Smooth muscle cell (in vitro differentiated cells): Measurements from ENCODE around the gene GAK. TPM values are rescaled to one million over a fixed set of nuclear protein-coding genes. Genes with fewer than 3 reads are reported as not detected.

Source experiments
- DNase-seq: peaks from one replicate; lab custom pipeline; 2025; ENCODE audit not compliant: unreplicated experiment; lab: John Stamatoyannopoulos, UW
- H2AFZ ChIP-seq: fragments of 200-600 bp; sonication (generic); 2 replicates; pipeline ENCODE4 v1.6.0; 2016; ENCODE audit warnings: antibody characterized with exemption, low read depth, mild to moderate bottlenecking
- H3F3A ChIP-seq: fragments of 200-600 bp; sonication (generic); 2 replicates; pipeline ENCODE4 v1.6.0; 2017; ENCODE audit warnings: antibody characterized with exemption, low read depth
- H3K27ac ChIP-seq: fragments of 200-600 bp; sonication (generic); 2 replicates; pipeline ENCODE4 v1.5.1; 2016; ENCODE audit warnings: low read depth, mild to moderate bottlenecking
- H3K27me3 ChIP-seq: fragments of 200-600 bp; sonication (generic); 2 replicates; pipeline ENCODE4 v1.6.1; 2016; ENCODE audit warnings: low read depth, mild to moderate bottlenecking
- H3K36me3 ChIP-seq: fragments of 200-600 bp; sonication (generic); 2 replicates; pipeline ENCODE4 v1.5.1; 2016; ENCODE audit warnings: low read depth
- H3K4me1 ChIP-seq: fragments of 200-600 bp; sonication (generic); 2 replicates; pipeline ENCODE4 v1.5.1; 2016; ENCODE audit warnings: low read depth
- H3K4me2 ChIP-seq: fragments of 200-600 bp; sonication (generic); 2 replicates; pipeline ENCODE4 v1.6.0; 2016; ENCODE audit warnings: mild to moderate bottlenecking
- H3K4me3 ChIP-seq: fragments of 200-600 bp; sonication (generic); 2 replicates; pipeline ENCODE4 v1.5.1; 2016; ENCODE audit warnings: mild to moderate bottlenecking
- H3K79me2 ChIP-seq: fragments of 200-600 bp; sonication (generic); 2 replicates; pipeline ENCODE4 v1.6.0; 2016; ENCODE audit warnings: low read depth, mild to moderate bottlenecking
- H3K9ac ChIP-seq: fragments of 200-600 bp; sonication (generic); 2 replicates; pipeline ENCODE4 v1.6.0; 2016; ENCODE audit warnings: low read depth
- H3K9me3 ChIP-seq: fragments of 200-600 bp; sonication (generic); replicated peaks from 2 replicates; pipeline ENCODE4 v1.5.1; 2016; ENCODE audit warnings: low read depth
- H4K20me1 ChIP-seq: fragments of 200-600 bp; sonication (generic); 2 replicates; pipeline ENCODE4 v1.6.0; 2016; ENCODE audit warnings: low read depth
- CTCF ChIP-seq: fragments of 200-600 bp; sonication (generic); IDR thresholded peaks from 2 replicates; pipeline ENCODE4 v1.5.1; 2017; ENCODE audit warnings: borderline replicate concordance, mild to moderate bottlenecking, antibody characterized with exemption; ENCODE audit not compliant: insufficient read depth, poor library complexity, severe bottlenecking
- WGBS: methylation state at CpG from one replicate; pipeline ENCODE4 v1.1.7; 2016; ENCODE audit warnings: low lambda C conversion rate; 5-methylcytosine and 5-hydroxymethylcytosine counted together
- polyA plus RNA-seq: library from polyadenylated mRNA; unstranded; fragments of >200 nt; fragmentation: Nextera tagmentation; extraction: Ambion mirVana; gene quantifications from 2 replicates; pipeline ENCODE4 v1.2.1, GENCODE V29; 2016
- total RNA-seq: library from RNA; depleted of rRNA; stranded (reverse); fragments of >200 nt; gene quantifications from 2 replicates; pipeline ENCODE4 v1.2.3, GENCODE V29; 2014

Gene GAK
- total and polyA plus RNA-seq, 2 experiments from 2014 or later = 56.2 to 85.4 TPM

GRCh38 chr4:829761-830600 is 102.1 kb downstream of the GAK start:
- Histone ChIP-seq H3K79me2 (no peaks in the 10 kb centered on the region), H3F3A (no peaks in the 10 kb centered on the region), H3K9ac (no peak overlapping the region), H3K9me3 (no peaks in the 10 kb centered on the region), H3K4me3 (no peak overlapping the region), H3K4me2 (no peak overlapping the region), H3K27ac (no peak overlapping the region), H2AFZ (no peak overlapping the region), H4K20me1 (no peaks in the 10 kb centered on the region), H3K27me3 (peaks cover 45% of the 10 kb centered on the region), H3K4me1 (no peaks in the 10 kb centered on the region), H3K36me3 (no peaks in the 10 kb centered on the region)
- WGBS = 79% methylated on average over 26 of the region's 26 CpGs
- DNase-seq = no peak
- no peak for TF ChIP-seq CTCF

GRCh38 chr4:829291-829690 is 102.8 kb downstream of the GAK start:
- no peak for TF ChIP-seq CTCF
- H2AFZ ChIP-seq = no peak overlapping the region
- WGBS = 97% methylated on average over 6 of the region's 6 CpGs
- no peaks in the 10 kb centered on the region for H3K36me3 ChIP-seq
- no peak for DNase-seq
- H3F3A ChIP-seq = no peaks in the 10 kb centered on the region
- H4K20me1 ChIP-seq = no peaks in the 10 kb centered on the region
- no peak overlapping the region for H3K4me3 ChIP-seq
- H3K79me2 ChIP-seq = no peaks in the 10 kb centered on the region
- H3K27ac ChIP-seq = no peak overlapping the region
- no peaks in the 10 kb centered on the region for H3K9me3 ChIP-seq
- no peaks in the 10 kb centered on the region for H3K4me1 ChIP-seq
- H3K27me3 ChIP-seq = peaks cover 52% of the 10 kb centered on the region
- no peak overlapping the region for H3K4me2 ChIP-seq
- H3K9ac ChIP-seq = no peak overlapping the region

GRCh38 chr4:828641-829271 is 103.4 kb downstream of the GAK start:
- Histone ChIP-seq H3K9ac (no peak overlapping the region), H3K27me3 (peaks cover 57% of the 10 kb centered on the region), H3K79me2 (no peaks in the 10 kb centered on the region), H3K27ac (no peak overlapping the region), H3K9me3 (no peaks in the 10 kb centered on the region), H4K20me1 (no peaks in the 10 kb centered on the region), H3K36me3 (no peaks in the 10 kb centered on the region), H2AFZ (no peak overlapping the region), H3K4me2 (no peak overlapping the region), H3F3A (no peaks in the 10 kb centered on the region), H3K4me1 (no peaks in the 10 kb centered on the region), H3K4me3 (no peak overlapping the region)
- no peak for DNase-seq
- WGBS = 75% methylated on average over 16 of the region's 16 CpGs
- TF ChIP-seq CTCF = no peak
